A549 (cell line): Measurements from ENCODE around the gene TRIM9. TPM values are rescaled to one million over a fixed set of nuclear protein-coding genes. Genes with fewer than 3 reads are reported as not detected.

Experiments used
- ATAC-seq, 2 experiments: fragments of 200-7000 bp in 1 of 2; fragments of >200 bp in 1 of 2; cut with Nextera tagmentation in 1 of 2; cut with Tn5 transposase in 1 of 2; 3 replicates each; pipeline versions ENCODE4 v1.8.0 to v1.9.1; 2018 to 2020; ENCODE audit warnings: mild to moderate bottlenecking in 1 of 2, moderate library complexity in 1 of 2
- CTCF ChIA-PET: fragments of 300-600 bp; sonication (Branson Sonifier 250); formaldehyde crosslinking; extraction: SDS; loops from one replicate; lab custom pipeline; 2021; ENCODE audit warnings: antibody characterized with exemption, inconsistent platforms; lab: Yijun Ruan, JAX
- POLR2A ChIA-PET: fragments of 350-600 bp; formaldehyde crosslinking; extraction: SDS; loops from one replicate; lab custom pipeline; 2021; ENCODE audit warnings: antibody characterized with exemption, inconsistent platforms; lab: Yijun Ruan, JAX
- DNase-seq, 2 experiments: peaks; one replicate each; pipeline versions ENCODE4 v3.0.0 to v3.0.0-alpha.2; 2011 to 2016; ENCODE audit warnings: low read depth in 1 of 2, low spot score in 1 of 2
- FAIRE-seq: peaks from 2 replicates; lab custom pipeline; 2011; peaks lifted over from hg19 to GRCh38; lab: Jason Lieb, UNC
- H3K27ac ChIP-seq, 2 experiments: fragments of >200 bp; sonication (Bioruptor Twin); formaldehyde crosslinking; 3 replicates each; pipeline ENCODE4 v1.5.1; 2016 to 2017
- H3K4me1 ChIP-seq: fragments of >200 bp; sonication (Bioruptor Twin); formaldehyde crosslinking; 3 replicates; pipeline ENCODE4 v1.6.1; 2016
- H3K4me2 ChIP-seq: fragments of >200 bp; sonication (Bioruptor Twin); formaldehyde crosslinking; 3 replicates; pipeline ENCODE4 v1.6.1; 2016
- H3K4me3 ChIP-seq: fragments of >200 bp; sonication (Bioruptor Twin); formaldehyde crosslinking; 3 replicates; pipeline ENCODE4 v1.5.1; 2016
- H3K9me3 ChIP-seq: fragments of >200 bp; sonication (Bioruptor Twin); formaldehyde crosslinking; 3 replicates; pipeline ENCODE4 v1.6.1; 2016
- ATOH8 ChIP-seq: fragments of 250-450 bp; sonication (Bioruptor Pico); IDR thresholded peaks from 2 replicates; pipeline ENCODE4 v1.5.0; 2020; ENCODE audit warnings: low read depth, mild to moderate bottlenecking, moderate library complexity
- CEBPB ChIP-seq, 2 experiments: fragments of >200 bp in 1 of 2; sonication (Bioruptor Twin) in 1 of 2; formaldehyde crosslinking in 1 of 2; IDR thresholded peaks; 2 replicates each; pipeline ENCODE4 v1.6.1; 2012 to 2016
- EHF ChIP-seq: fragments of 250-450 bp; sonication (Bioruptor Pico); IDR thresholded peaks from 2 replicates; pipeline ENCODE4 v1.5.0; 2020; ENCODE audit warnings: mild to moderate bottlenecking
- ELK1 ChIP-seq: fragments of 150-350 bp; IDR thresholded peaks from 2 replicates; pipeline ENCODE4 v1.6.1; 2014; ENCODE audit warnings: low read depth, mild to moderate bottlenecking, low read length
- EP300 ChIP-seq, 2 experiments: fragments of >200 bp; sonication (Bioruptor Twin); formaldehyde crosslinking; IDR thresholded peaks; 2 replicates in 1 of 2; 3 replicates in 1 of 2; pipeline ENCODE4 v1.6.1; 2016 to 2017
- FOSL2 ChIP-seq, 2 experiments: fragments of 450-650 bp in 1 of 2; fragments of >200 bp in 1 of 2; sonication (Bioruptor Twin) in 1 of 2; formaldehyde crosslinking; IDR thresholded peaks; 2 replicates each; pipeline versions ENCODE4 v1.5.0 to v1.6.1; 2016 to 2020; ENCODE audit warnings: mild to moderate bottlenecking in 1 of 2, moderate library complexity in 1 of 2
- HOXB5 ChIP-seq: fragments of 250-450 bp; sonication (Bioruptor Pico); IDR thresholded peaks from 2 replicates; pipeline ENCODE4 v1.5.0; 2020; ENCODE audit warnings: mild to moderate bottlenecking, moderate library complexity
- JUN ChIP-seq, 2 experiments: fragments of >200 bp; sonication (Bioruptor Twin); formaldehyde crosslinking; IDR thresholded peaks; 2 replicates in 1 of 2; 3 replicates in 1 of 2; pipeline ENCODE4 v1.6.1; 2016 to 2017
- JUNB ChIP-seq: fragments of >200 bp; sonication (Bioruptor Twin); formaldehyde crosslinking; IDR thresholded peaks from 2 replicates; pipeline ENCODE4 v1.6.1; 2016
- MYC ChIP-seq: IDR thresholded peaks from 2 replicates; pipeline ENCODE4 v1.6.1; 2012; ENCODE audit warnings: mild to moderate bottlenecking, inconsistent platforms, low read length, improper control_type of control experiment, borderline replicate concordance
- RAD21 ChIP-seq, 2 experiments: fragments of >200 bp in 1 of 2; sonication (Bioruptor Twin) in 1 of 2; formaldehyde crosslinking in 1 of 2; IDR thresholded peaks in 1 of 2; conservative IDR thresholded peaks in 1 of 2; 2 replicates in 1 of 2; 3 replicates in 1 of 2; pipeline ENCODE4 v1.6.1; 2012 to 2018; ENCODE audit warnings: inconsistent platforms in 1 of 2
- SREBF2 ChIP-seq: fragments of 450-650 bp; IDR thresholded peaks from 2 replicates; pipeline ENCODE4 v1.6.1; 2014; ENCODE audit warnings: mild to moderate bottlenecking, moderate library complexity
- ZNF302 ChIP-seq: fragments of 250-450 bp; sonication (Bioruptor Pico); IDR thresholded peaks from 2 replicates; pipeline ENCODE4 v1.9.0; 2021; ENCODE audit warnings: inconsistent platforms, mild to moderate bottlenecking, moderate library complexity
- WGBS: methylation state at CpG from one replicate; pipeline ENCODE4 v1.1.6; 2017; ENCODE audit errors: missing lambda C conversion rate; 5-methylcytosine and 5-hydroxymethylcytosine counted together
- polyA plus RNA-seq, 4 experiments: library from polyadenylated mRNA; depleted of rRNA in 3 of 4; stranded (reverse); fragments of >200 nt; fragmentation: RNase III in 1 of 4; extraction: RNeasy Plus Mini Kit Qiagen cat#74134 plus additional on column Dnase treatment in 1 of 4; gene quantifications; 2 replicates in 3 of 4; 3 replicates in 1 of 4; pipeline ENCODE4 v1.2.3, GENCODE V29; 2011 to 2017
- TF ChIP-seq, protein P1 (sequence below): fragments of >200 bp; sonication (Bioruptor Twin); formaldehyde crosslinking; IDR thresholded peaks from 3 replicates; pipeline ENCODE4 v1.6.1; 2016
- TF ChIP-seq, protein P2 (sequence below): IDR thresholded peaks from 2 replicates; pipeline ENCODE4 v1.6.1; 2012

Gene TRIM9
- polyA plus RNA-seq, 2 of the 4 experiments (the other 2 are of a cell fraction) = 5.4 to 21.2 TPM

DNA sequence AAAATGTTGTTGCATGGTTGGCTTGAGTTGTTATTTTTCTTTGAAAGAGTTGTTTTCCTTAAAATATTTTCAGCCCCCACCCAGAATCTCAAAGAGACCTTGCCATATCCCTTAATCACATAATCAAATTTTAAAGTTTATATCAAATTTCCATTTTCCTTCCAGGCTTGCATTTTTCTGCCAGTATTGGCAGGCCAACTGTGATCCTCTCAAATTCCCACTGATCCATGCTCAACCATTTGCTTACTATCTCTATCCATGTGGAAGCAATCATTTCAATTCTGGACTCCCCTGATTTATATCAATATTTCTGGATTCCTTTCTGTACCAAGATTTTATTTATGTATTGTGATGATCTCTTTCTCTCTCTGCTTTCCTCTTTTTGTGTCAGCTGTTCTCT lies 86.5 kb downstream of the TRIM9 start (continued):
- no peak for TF ChIP-seq ZNF302 (CRISPR knock-in tag)
- TF ChIP-seq EP300 (IDR thresholded peaks at IDR 0.05) = no peak
- TF ChIP-seq, protein P1, sequence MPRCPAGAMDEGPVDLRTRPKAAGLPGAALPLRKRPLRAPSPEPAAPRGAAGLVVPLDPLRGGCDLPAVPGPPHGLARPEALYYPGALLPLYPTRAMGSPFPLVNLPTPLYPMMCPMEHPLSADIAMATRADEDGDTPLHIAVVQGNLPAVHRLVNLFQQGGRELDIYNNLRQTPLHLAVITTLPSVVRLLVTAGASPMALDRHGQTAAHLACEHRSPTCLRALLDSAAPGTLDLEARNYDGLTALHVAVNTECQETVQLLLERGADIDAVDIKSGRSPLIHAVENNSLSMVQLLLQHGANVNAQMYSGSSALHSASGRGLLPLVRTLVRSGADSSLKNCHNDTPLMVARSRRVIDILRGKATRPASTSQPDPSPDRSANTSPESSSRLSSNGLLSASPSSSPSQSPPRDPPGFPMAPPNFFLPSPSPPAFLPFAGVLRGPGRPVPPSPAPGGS = no peak
- TF ChIP-seq ELK1 = no peak

DNA sequence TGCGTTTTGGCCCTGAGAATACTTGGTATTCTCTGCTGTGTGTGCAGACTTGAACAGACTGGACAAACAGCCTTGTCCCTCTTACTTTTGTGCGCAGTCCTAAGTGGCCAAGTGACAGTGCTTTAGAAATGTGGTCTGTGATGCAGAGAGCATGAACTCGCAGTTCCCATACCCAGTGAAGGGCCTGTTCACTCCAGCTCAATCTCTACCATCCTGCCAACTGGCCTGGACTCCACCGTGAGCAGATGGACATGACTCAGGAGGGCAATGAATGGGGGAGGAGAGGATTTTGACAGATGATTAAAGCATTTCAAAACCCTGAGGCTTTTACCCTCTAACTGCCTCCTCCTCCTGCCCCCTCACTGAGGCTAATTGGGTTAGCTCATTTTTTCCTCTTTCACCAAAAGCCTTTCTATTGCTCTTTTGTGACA lies 88.1 kb downstream of the TRIM9 start:
- Histone ChIP-seq H3K4me1 (peaks cover 50% of the 10 kb centered on the region), H3K4me2 (peak overlapping the region; percentile 93), H3K9me3 (no peaks in the 10 kb centered on the region), H3K4me3 (0 out of 3 replicates have a peak overlapping the region, but pooled peaks have one; percentile 10), H3K27ac (peak overlapping the region; percentile 93 to 98)
- no peak for TF ChIP-seq FOSL2 (IDR thresholded peaks at IDR 0.05)
- TF ChIP-seq FOSL2 (CRISPR knock-in tag; IDR thresholded peaks at IDR 0.05) = peak; percentile 66
- peak in 1 of 2 experiments; percentile 54; a peak in 1 of 4 replicates for TF ChIP-seq CEBPB (IDR thresholded peaks at IDR 0.05)
- no peak for TF ChIP-seq SREBF2
- TF ChIP-seq JUNB = peak; percentile 45; the same call in 1 of the 2 replicates
- peak in 1 of 2 experiments; percentile 23; a peak in 1 of 5 replicates for TF ChIP-seq EP300 (IDR thresholded peaks at IDR 0.05)
- TF ChIP-seq JUN (IDR thresholded peaks at IDR 0.05) = peak in 1 of 2 experiments; percentile 35; a peak in 1 of 5 replicates
- TF ChIP-seq, protein P2, sequence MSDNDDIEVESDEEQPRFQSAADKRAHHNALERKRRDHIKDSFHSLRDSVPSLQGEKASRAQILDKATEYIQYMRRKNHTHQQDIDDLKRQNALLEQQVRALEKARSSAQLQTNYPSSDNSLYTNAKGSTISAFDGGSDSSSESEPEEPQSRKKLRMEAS = peak; percentile 70
- no peak for TF ChIP-seq HOXB5 (CRISPR knock-in tag)
- TF ChIP-seq RAD21 (conservative IDR thresholded peaks at IDR 0.05 in 1 of 2, IDR thresholded peaks at IDR 0.05 in 1 of 2) = peak in 1 of 2 experiments; percentile 27; a peak in 1 of 5 replicates
- ChIA-PET CTCF (interaction anchor here (1.0 kb wide), 1 partner anchor 51 kb away, joined by 5 read pairs; no protein-coding TSS in a partner anchor), POLR2A (interaction anchor here (0.5 to 3.9 kb wide), 4 partner anchors 45 to 88 kb away, joined by 3 to 27 read pairs (median 3); partner anchors contain the start of gene TRIM9)
- peak; percentile 21 to 57 for DNase-seq
- ATAC-seq = peak; percentile 46 to 69; a peak in 4 of 6 replicates
- peak; percentile 84 for FAIRE-seq
- WGBS = 29% methylated on average over 4 of the region's 4 CpGs

- DNase-seq (no peak), ATAC-seq (no peak)
- Histone ChIP-seq H3K9me3 (no peaks in the 10 kb centered on the region), H3K4me2 (peak overlapping the region; percentile 93), H3K4me1 (peaks cover 50% of the 10 kb centered on the region)
- 19% methylated on average over 2 of the region's 2 CpGs for WGBS
- POLR2A ChIA-PET = interaction anchor here (0.6 to 3.9 kb wide), 4 partner anchors 44 to 89 kb away, joined by 3 to 27 read pairs (median 4); partner anchors contain the start of gene TRIM9
- TF ChIP-seq MYC (no peak), EHF (CRISPR knock-in tag) (no peak), HOXB5 (CRISPR knock-in tag) (no peak), ATOH8 (CRISPR knock-in tag) (no peak)
- TF ChIP-seq, protein P2 = no peak
- TF ChIP-seq, all 56 proteins: peak for 0
- CTCF ChIA-PET = interaction anchor here (0.9 to 2.8 kb wide), 3 partner anchors 8 to 51 kb away, joined by 3 to 15 read pairs (median 5); no protein-coding TSS in a partner anchor
- peak; percentile 32 for FAIRE-seq
- H3K4me3 ChIP-seq = peak overlapping the region; percentile 10; the same call in 1 of the 3 replicates
- H3K27ac ChIP-seq = peak overlapping the region; percentile 93 to 98
Measured at GRCh38 chr14:51006324-51006723, 88.6 kb downstream of the TRIM9 start.
